WERI-Rb-1 (cell line): ENCODE data around the gene GZMM.

Source experiments
- DNase-seq: peaks from one replicate; pipeline ENCODE4 v3.0.0-alpha.2; 2020
- H3K27ac ChIP-seq: fragments of 250-450 bp; sonication (Bioruptor Pico); 2 replicates; pipeline ENCODE4 v1.5.1; 2020; ENCODE audit warnings: mild to moderate bottlenecking, moderate library complexity
- H3K27me3 ChIP-seq: fragments of 250-450 bp; sonication (Bioruptor Pico); 2 replicates; pipeline ENCODE4 v1.5.1; 2021; ENCODE audit warnings: mild to moderate bottlenecking, low read depth, moderate library complexity; ENCODE audit not compliant: insufficient read depth, severe bottlenecking
- H3K36me3 ChIP-seq: fragments of 250-450 bp; sonication (Bioruptor Pico); 2 replicates; pipeline ENCODE4 v1.5.1; 2020; ENCODE audit warnings: mild to moderate bottlenecking, moderate library complexity
- H3K4me3 ChIP-seq: 2 replicates; pipeline ENCODE4 v1.5.1; 2011; ENCODE audit warnings: low read depth, mild to moderate bottlenecking, control low read depth, low read length
- H3K9me3 ChIP-seq: fragments of 250-450 bp; sonication (Bioruptor Pico); 2 replicates; pipeline ENCODE4 v1.5.1; 2021; ENCODE audit warnings: mild to moderate bottlenecking, moderate library complexity; ENCODE audit not compliant: severe bottlenecking
- TF ChIP-seq, protein P1 (sequence below): IDR thresholded peaks from 2 replicates; pipeline ENCODE4 v1.5.1; 2011; ENCODE audit warnings: low read depth, mild to moderate bottlenecking, control low read depth, inconsistent platforms, low read length

Gene GZMM

GRCh38 chr19:532561-533363, 11.1 kb upstream of the GZMM start:
- DNase-seq, result peak; percentile 72
- Histone ChIP-seq H3K27me3 (no peaks in the 10 kb centered on the region), H3K4me3 (peak overlapping the region; percentile 89), H3K36me3 (peaks cover 33% of the 10 kb centered on the region), H3K27ac (peak overlapping the region; percentile 90), H3K9me3 (no peaks in the 10 kb centered on the region)
- TF ChIP-seq, protein P1, sequence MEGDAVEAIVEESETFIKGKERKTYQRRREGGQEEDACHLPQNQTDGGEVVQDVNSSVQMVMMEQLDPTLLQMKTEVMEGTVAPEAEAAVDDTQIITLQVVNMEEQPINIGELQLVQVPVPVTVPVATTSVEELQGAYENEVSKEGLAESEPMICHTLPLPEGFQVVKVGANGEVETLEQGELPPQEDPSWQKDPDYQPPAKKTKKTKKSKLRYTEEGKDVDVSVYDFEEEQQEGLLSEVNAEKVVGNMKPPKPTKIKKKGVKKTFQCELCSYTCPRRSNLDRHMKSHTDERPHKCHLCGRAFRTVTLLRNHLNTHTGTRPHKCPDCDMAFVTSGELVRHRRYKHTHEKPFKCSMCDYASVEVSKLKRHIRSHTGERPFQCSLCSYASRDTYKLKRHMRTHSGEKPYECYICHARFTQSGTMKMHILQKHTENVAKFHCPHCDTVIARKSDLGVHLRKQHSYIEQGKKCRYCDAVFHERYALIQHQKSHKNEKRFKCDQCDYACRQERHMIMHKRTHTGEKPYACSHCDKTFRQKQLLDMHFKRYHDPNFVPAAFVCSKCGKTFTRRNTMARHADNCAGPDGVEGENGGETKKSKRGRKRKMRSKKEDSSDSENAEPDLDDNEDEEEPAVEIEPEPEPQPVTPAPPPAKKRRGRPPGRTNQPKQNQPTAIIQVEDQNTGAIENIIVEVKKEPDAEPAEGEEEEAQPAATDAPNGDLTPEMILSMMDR, result peak; percentile 59

- H3K27me3 ChIP-seq, result no peaks in the 10 kb centered on the region
- no peaks in the 10 kb centered on the region for H3K9me3 ChIP-seq
- TF ChIP-seq, protein P1, result no peak
- peaks cover 38% of the 10 kb centered on the region for H3K36me3 ChIP-seq
- peak overlapping the region; percentile 90 for H3K27ac ChIP-seq
- peak; percentile 75 for DNase-seq
- H3K4me3 ChIP-seq, result peak overlapping the region; percentile 89
These were observed 10.3 kb upstream of the GZMM start for GRCh38 chr19:533364-534058.

- peak overlapping the region; percentile 90 for H3K27ac ChIP-seq
- no peak for DNase-seq
- peaks cover 44% of the 10 kb centered on the region for H3K36me3 ChIP-seq
- TF ChIP-seq, protein P1, result no peak
- H3K9me3 ChIP-seq, result no peaks in the 10 kb centered on the region
- H3K27me3 ChIP-seq, result no peaks in the 10 kb centered on the region
- H3K4me3 ChIP-seq, result peak overlapping the region; percentile 89
These were observed 9.8 kb upstream of the GZMM start for GRCh38 chr19:534088-534487.

DNA sequence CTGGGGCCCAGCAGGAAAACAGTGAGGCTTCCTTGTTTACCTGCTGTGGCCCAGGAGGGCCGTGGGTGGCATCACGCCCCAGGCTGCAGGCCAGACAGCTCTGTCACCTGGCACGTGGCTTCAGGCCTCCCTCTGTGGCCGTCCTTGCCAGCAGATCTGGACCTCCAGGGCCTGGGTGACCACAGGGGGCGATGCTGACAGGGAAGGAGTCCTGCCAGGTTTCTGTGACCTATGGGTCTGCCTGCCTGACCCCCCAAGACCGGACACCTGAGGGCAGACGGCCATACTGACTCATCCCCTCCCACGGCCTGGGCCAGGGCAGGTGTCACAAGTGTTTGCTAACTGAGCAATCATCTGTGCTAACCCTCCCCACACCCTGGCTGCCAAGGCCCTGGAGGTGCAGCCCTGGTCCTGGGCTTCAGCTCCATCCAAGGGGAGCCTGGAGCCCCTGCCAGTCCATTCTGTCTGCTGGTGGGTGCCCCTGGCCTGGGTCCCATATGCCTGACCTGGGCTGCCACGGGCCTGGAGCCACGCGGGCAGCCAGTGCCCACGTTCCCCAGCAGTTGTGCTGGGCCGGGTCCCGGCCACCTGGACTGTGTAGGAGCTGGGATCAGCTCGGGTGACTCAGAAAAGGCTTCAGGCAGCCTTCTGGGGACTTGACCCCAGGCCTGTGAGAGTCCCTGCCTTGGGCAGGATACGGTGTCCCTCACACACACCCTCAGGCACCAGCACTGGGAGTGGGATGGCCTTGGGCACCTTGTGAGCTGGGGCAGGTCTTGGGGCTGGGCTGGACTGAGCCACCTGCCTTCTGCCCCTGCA, 8.6 kb upstream of the GZMM start:
- TF ChIP-seq, protein P1, result no peak; the same call in 1 of the 2 replicates
- Histone ChIP-seq H3K9me3 (no peaks in the 10 kb centered on the region), H3K27ac (peak overlapping the region; percentile 26; the same call in 1 of the 2 replicates), H3K27me3 (no peaks in the 10 kb centered on the region), H3K4me3 (no peak overlapping the region), H3K36me3 (peaks cover 50% of the 10 kb centered on the region)
- DNase-seq, result no peak

DNA sequence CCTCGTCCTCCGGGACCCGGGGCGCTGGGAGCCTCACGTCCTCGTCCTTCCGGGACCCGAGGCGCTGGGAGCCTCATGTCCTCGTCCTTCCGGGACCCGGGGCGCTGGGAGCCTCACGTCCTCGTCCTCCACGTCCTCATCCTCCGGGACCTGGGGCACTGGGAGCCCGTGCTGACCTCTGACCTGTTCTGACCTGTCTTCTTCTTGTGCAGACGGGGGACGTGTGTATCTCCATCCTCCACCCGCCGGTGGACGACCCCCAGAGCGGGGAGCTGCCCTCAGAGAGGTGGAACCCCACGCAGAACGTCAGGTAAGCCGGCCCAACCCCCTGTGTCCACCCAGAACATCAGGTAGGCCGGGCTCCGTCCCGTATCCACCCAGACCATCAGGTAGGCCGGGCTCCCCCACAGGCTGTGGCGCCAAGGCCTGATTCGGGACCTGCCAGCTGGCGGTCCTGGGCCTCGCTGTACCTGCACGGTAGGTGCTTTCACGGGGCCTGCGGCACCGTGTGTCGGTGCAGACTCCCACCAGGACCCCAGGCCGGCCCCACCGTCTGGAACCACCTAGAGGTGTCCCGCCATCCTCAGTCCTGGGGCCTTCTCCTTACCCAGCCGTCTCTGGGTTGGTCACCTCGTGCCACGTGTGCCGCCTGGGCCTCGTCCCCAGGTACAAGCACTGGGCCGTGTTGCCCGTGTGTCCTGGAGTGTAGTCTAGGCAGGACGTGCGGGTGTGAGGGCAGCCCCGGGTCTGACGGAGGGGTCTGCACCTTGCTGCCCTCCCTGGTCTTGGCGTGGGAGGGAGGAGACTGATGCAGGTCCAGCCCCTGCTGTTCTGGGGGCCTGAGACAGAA, 7.6 kb upstream of the GZMM start:
- H3K36me3 ChIP-seq, result peaks cover 51% of the 10 kb centered on the region
- no peak for DNase-seq
- no peaks in the 10 kb centered on the region for H3K27me3 ChIP-seq
- H3K4me3 ChIP-seq, result no peak overlapping the region
- H3K27ac ChIP-seq, result no peak overlapping the region
- TF ChIP-seq, protein P1, result no peak
- H3K9me3 ChIP-seq, result no peaks in the 10 kb centered on the region
